Activated naive CD8-positive, alpha-beta T cell treated with anti-CD3 and anti-CD28 coated beads, Interleukin-2, amount 10 ng/mL, durations not matched to agents 7 days and 5 days (primary cell): ENCODE measurements around the gene LYRM4. TPM values are rescaled to one million over a fixed set of nuclear protein-coding genes. Genes with fewer than 3 reads are reported as not detected.

Source experiments
- ATAC-seq: fragments of 150-1000 bp; cut with Tn5 transposase; one replicate; pipeline ENCODE4 v1.10.0; 2021; ENCODE audit warnings: low read depth, moderate library complexity
- POLR2A ChIA-PET: fragments of 350-600 bp; sonication (Branson Sonifier 250); formaldehyde crosslinking; loops from one replicate; lab custom pipeline; 2021; ENCODE audit warnings: antibody characterized with exemption; lab: Charles Lee
- DNase-seq: peaks from one replicate; pipeline ENCODE4 v3.0.0; 2021
- H3K27ac Mint-ChIP-seq: one replicate; pipeline ENCODE4 v1.8.0; 2022; ENCODE audit warnings: mild to moderate bottlenecking, mixed read lengths
- H3K27me3 Mint-ChIP-seq: one replicate; pipeline ENCODE4 v1.8.0; 2022; ENCODE audit warnings: mild to moderate bottlenecking, moderate library complexity, mixed read lengths
- H3K36me3 Mint-ChIP-seq: one replicate; pipeline ENCODE4 v1.8.0; 2021; ENCODE audit warnings: mild to moderate bottlenecking, mixed read lengths
- H3K4me1 Mint-ChIP-seq: one replicate; pipeline ENCODE4 v1.8.0; 2021; ENCODE audit warnings: mixed read lengths
- H3K4me3 Mint-ChIP-seq: one replicate; pipeline ENCODE4 v1.8.0; 2022; ENCODE audit warnings: mild to moderate bottlenecking, moderate library complexity, mixed read lengths
- H3K9me3 Mint-ChIP-seq: one replicate; pipeline ENCODE4 v1.8.0; 2021; ENCODE audit warnings: mixed read lengths
- total RNA-seq, 2 experiments: library from RNA; stranded (reverse); gene quantifications; one replicate each; pipeline ENCODE4 v1.2.3, GENCODE V29; 2021

Gene LYRM4
- total RNA-seq, 2 experiments from 2014 or later, result 26.5 to 27.1 TPM

DNA sequence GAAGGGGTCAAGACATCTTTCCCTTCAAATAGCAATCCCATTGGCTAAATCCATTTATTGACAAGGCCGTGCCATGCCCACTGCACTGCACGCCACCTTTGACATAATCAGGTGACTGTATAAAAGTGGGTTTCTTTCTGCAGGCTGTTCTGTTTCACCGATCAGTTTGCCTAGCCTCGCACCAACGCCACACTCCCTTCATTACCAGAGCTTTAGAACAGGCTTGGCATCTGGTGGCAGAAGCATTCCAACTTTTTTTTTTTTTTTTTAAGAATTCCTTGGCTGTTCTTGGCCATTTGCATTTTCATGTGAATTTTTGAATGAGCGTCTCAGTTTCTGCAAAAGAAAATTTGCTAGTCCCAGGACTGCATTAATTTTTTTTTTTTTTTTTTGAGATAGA, 97.5 kb downstream of the LYRM4 start:
- ATAC-seq, result no peak
- H3K4me1 Mint-ChIP-seq, result peaks cover 9% of the 10 kb centered on the region
- H3K9me3 Mint-ChIP-seq, result no peaks in the 10 kb centered on the region
- H3K27me3 Mint-ChIP-seq, result no peaks in the 10 kb centered on the region
- POLR2A ChIA-PET, result no interaction called here
- H3K36me3 Mint-ChIP-seq, result no peaks in the 10 kb centered on the region
- no peak overlapping the region for H3K4me3 Mint-ChIP-seq
- DNase-seq, result no peak
- no peak overlapping the region for H3K27ac Mint-ChIP-seq

DNA sequence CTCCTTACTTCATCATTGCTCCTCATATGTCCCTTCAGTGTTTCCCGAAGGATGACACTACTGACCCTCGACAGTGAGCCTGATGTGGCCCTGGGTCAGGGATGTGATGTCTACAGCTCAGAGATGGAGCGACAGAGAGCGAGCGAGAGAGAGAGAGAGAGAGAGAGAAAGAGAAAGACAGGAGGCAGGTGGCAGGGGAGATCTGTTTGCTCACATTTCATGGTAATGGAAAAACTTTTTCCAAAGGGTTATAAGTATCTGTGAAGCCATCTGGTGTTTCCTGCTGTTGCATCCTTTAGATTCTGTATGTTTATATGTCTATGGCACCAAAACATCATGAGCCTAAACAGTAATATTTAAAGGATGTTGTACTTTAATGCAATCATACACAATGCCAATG, 98.4 kb downstream of the LYRM4 start:
- Mint-ChIP-seq H3K4me3 (no peak overlapping the region), H3K9me3 (no peaks in the 10 kb centered on the region)
- ATAC-seq, result no peak

GRCh38 chr6:5160206-5160605, 100.5 kb downstream of the LYRM4 start:
- H3K27ac Mint-ChIP-seq, result no peak overlapping the region
- no peak overlapping the region for H3K4me3 Mint-ChIP-seq
- H3K4me1 Mint-ChIP-seq, result peaks cover 9% of the 10 kb centered on the region
- DNase-seq (no peak), ATAC-seq (no peak)
- POLR2A ChIA-PET, result interaction anchor here (0.6 kb wide), 1 partner anchor 123 kb away, joined by 5 read pairs; no protein-coding TSS in a partner anchor
- no peaks in the 10 kb centered on the region for H3K27me3 Mint-ChIP-seq
- H3K36me3 Mint-ChIP-seq, result no peaks in the 10 kb centered on the region
- no peaks in the 10 kb centered on the region for H3K9me3 Mint-ChIP-seq

More for the DNA sequence above, 98.4 kb downstream of the LYRM4 start:
- H3K36me3 Mint-ChIP-seq, result no peaks in the 10 kb centered on the region
- no peak for DNase-seq
- peak overlapping the region; percentile 66 for H3K27ac Mint-ChIP-seq
- no peaks in the 10 kb centered on the region for H3K27me3 Mint-ChIP-seq
- POLR2A ChIA-PET, result no interaction called here
- H3K4me1 Mint-ChIP-seq, result peaks cover 9% of the 10 kb centered on the region

DNA sequence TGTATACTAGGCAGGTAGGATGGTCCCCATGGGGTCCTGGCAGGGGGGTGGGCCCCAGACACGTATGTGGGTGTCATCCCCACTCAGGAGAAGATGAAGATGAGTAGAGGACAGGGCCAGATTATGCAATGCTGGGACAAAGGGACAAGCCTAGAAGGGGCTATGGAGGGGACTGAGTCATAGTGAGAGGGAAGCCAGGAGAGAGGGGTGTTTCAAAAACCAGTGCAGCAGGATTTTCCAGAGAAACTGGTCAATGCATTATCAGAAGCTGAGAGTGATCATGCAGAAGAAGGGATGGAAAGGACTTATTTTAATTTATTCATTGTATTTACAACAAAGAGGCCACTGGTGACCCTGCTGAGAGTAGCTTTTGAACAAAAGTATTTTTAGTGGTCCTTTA, 101.6 kb downstream of the LYRM4 start:
- H3K27ac Mint-ChIP-seq, result no peak overlapping the region
- no peaks in the 10 kb centered on the region for H3K27me3 Mint-ChIP-seq
- H3K4me3 Mint-ChIP-seq, result no peak overlapping the region
- H3K4me1 Mint-ChIP-seq, result peaks cover 7% of the 10 kb centered on the region
- no peaks in the 10 kb centered on the region for H3K36me3 Mint-ChIP-seq
- DNase-seq (no peak), ATAC-seq (no peak)
- no peaks in the 10 kb centered on the region for H3K9me3 Mint-ChIP-seq
- POLR2A ChIA-PET, result no interaction called here

- no peaks in the 10 kb centered on the region for H3K27me3 Mint-ChIP-seq
- POLR2A ChIA-PET, result no interaction called here
- peaks cover 7% of the 10 kb centered on the region for H3K4me1 Mint-ChIP-seq
- ATAC-seq, result no peak
- H3K9me3 Mint-ChIP-seq, result no peaks in the 10 kb centered on the region
- H3K36me3 Mint-ChIP-seq, result no peaks in the 10 kb centered on the region
- H3K27ac Mint-ChIP-seq, result no peak overlapping the region
- no peak overlapping the region for H3K4me3 Mint-ChIP-seq
- DNase-seq, result no peak
These were observed 102.6 kb downstream of the LYRM4 start for GRCh38 chr6:5158180-5158579.

- Mint-ChIP-seq H3K9me3 (no peaks in the 10 kb centered on the region), H3K36me3 (no peaks in the 10 kb centered on the region), H3K27me3 (no peaks in the 10 kb centered on the region), H3K4me1 (peaks cover 7% of the 10 kb centered on the region), H3K27ac (no peak overlapping the region), H3K4me3 (no peak overlapping the region)
- DNase-seq (no peak), ATAC-seq (no peak)
- POLR2A ChIA-PET, result no interaction called here
These were observed 103.1 kb downstream of the LYRM4 start for GRCh38 chr6:5157621-5158138.

DNA sequence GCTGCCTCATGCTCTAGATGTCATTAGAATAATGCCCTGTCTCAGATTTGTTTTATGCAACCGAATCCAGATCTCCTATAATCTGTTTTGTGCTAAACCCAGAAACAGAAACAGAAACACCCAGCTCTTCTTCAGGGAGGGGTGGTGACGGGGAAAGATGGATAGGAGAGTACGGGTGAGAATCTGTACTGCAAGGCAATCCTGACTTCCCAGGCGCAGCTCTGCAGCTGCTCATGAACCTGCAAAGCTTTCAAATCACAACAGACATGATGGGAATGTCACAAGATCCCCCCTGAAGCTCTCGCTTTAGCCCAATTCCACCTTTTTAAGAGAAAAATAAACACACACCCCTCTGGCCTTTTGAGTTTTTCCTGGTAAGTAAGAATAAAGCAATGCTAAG, 104.1 kb downstream of the LYRM4 start:
- Mint-ChIP-seq H3K27ac (no peak overlapping the region), H3K4me3 (no peak overlapping the region), H3K27me3 (no peaks in the 10 kb centered on the region), H3K9me3 (no peaks in the 10 kb centered on the region), H3K36me3 (no peaks in the 10 kb centered on the region), H3K4me1 (peaks cover 7% of the 10 kb centered on the region)
- ATAC-seq (no peak), DNase-seq (no peak)
- POLR2A ChIA-PET, result no interaction called here

- ATAC-seq (no peak), DNase-seq (no peak)
- POLR2A ChIA-PET, result no interaction called here
- H3K27me3 Mint-ChIP-seq, result no peaks in the 10 kb centered on the region
- no peaks in the 10 kb centered on the region for H3K9me3 Mint-ChIP-seq
- H3K4me1 Mint-ChIP-seq, result peaks cover 7% of the 10 kb centered on the region
- no peaks in the 10 kb centered on the region for H3K36me3 Mint-ChIP-seq
- H3K4me3 Mint-ChIP-seq, result no peak overlapping the region
- H3K27ac Mint-ChIP-seq, result no peak overlapping the region
These were observed 104.8 kb downstream of the LYRM4 start for GRCh38 chr6:5155906-5156305.

GRCh38 chr6:5153186-5153585, 107.6 kb downstream of the LYRM4 start:
- no peaks in the 10 kb centered on the region for H3K36me3 Mint-ChIP-seq
- no peaks in the 10 kb centered on the region for H3K4me1 Mint-ChIP-seq
- no peak overlapping the region for H3K4me3 Mint-ChIP-seq
- no peak overlapping the region for H3K27ac Mint-ChIP-seq
- no peak for DNase-seq
- POLR2A ChIA-PET, result no interaction called here
- H3K27me3 Mint-ChIP-seq, result no peaks in the 10 kb centered on the region
- ATAC-seq, result no peak
- no peaks in the 10 kb centered on the region for H3K9me3 Mint-ChIP-seq

- ATAC-seq (no peak), DNase-seq (no peak)
- Mint-ChIP-seq H3K27ac (no peak overlapping the region), H3K4me3 (no peak overlapping the region), H3K4me1 (no peaks in the 10 kb centered on the region), H3K36me3 (no peaks in the 10 kb centered on the region), H3K9me3 (no peaks in the 10 kb centered on the region), H3K27me3 (no peaks in the 10 kb centered on the region)
- POLR2A ChIA-PET, result no interaction called here
These were observed 108.3 kb downstream of the LYRM4 start for GRCh38 chr6:5152460-5152859.

DNA sequence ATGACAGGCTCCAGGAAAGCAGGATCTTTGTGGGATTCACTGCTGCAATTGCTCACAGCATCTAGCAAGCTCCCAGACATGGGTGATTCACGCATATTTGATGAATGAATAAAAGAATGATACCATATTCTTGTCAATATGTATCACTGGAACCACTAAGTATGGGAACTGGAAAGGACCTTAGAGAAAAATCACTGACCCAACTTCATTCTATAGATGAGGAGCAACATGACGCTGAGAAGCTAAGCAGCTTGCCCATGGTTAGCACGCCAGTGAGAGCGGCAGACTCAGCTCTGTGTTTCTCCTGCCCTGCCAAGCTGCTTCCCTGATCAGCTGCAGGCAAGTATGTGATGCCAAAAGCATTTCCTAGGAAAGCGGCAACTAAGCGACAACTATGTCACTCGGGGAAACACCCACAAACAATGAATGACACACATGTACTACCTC, 108.8 kb downstream of the LYRM4 start:
- DNase-seq, result no peak
- no peak overlapping the region for H3K27ac Mint-ChIP-seq
- H3K4me1 Mint-ChIP-seq, result no peaks in the 10 kb centered on the region
- no peaks in the 10 kb centered on the region for H3K27me3 Mint-ChIP-seq
- ATAC-seq, result no peak
- no peaks in the 10 kb centered on the region for H3K9me3 Mint-ChIP-seq
- H3K4me3 Mint-ChIP-seq, result no peak overlapping the region
- no peaks in the 10 kb centered on the region for H3K36me3 Mint-ChIP-seq
- POLR2A ChIA-PET, result no interaction called here

DNA sequence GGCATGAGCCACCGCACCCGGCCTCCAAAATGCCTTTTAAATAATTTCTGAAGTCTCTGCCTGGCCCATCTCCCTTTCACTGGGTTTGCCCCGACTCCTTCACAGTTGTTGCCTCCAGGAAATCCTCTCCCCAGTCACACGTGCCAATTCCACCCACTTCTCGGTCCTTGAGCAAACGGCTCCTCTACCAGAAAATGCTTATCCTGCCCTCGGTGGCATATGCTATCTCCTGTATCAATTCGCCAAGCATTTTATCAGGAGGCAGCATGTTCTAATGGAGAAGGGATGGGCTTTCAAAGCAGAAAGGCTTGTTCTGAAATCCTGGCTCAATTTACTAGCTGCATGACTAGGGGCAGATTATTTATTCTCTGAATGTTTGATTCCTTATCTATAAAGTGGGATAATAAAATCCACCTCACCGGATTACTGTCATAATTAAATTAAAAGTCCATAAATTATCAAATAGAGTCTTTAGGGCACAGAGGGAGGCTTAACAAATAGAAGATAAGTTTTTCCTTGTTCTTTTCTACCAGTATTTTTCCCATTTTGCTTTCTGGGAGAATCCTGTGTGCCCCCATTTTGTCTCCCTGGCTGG, 109.3 kb downstream of the LYRM4 start:
- no peak for ATAC-seq
- Mint-ChIP-seq H3K9me3 (no peaks in the 10 kb centered on the region), H3K27ac (no peak overlapping the region), H3K36me3 (no peaks in the 10 kb centered on the region), H3K4me1 (no peaks in the 10 kb centered on the region), H3K4me3 (no peak overlapping the region), H3K27me3 (no peaks in the 10 kb centered on the region)
- POLR2A ChIA-PET, result no interaction called here
- DNase-seq, result no peak

GRCh38 chr6:5150551-5151075, 110.1 kb downstream of the LYRM4 start:
- no peaks in the 10 kb centered on the region for H3K27me3 Mint-ChIP-seq
- no peaks in the 10 kb centered on the region for H3K9me3 Mint-ChIP-seq
- no peak overlapping the region for H3K27ac Mint-ChIP-seq
- ATAC-seq (no peak), DNase-seq (no peak)
- H3K4me1 Mint-ChIP-seq, result no peaks in the 10 kb centered on the region
- H3K36me3 Mint-ChIP-seq, result no peaks in the 10 kb centered on the region
- POLR2A ChIA-PET, result no interaction called here
- no peak overlapping the region for H3K4me3 Mint-ChIP-seq

DNA sequence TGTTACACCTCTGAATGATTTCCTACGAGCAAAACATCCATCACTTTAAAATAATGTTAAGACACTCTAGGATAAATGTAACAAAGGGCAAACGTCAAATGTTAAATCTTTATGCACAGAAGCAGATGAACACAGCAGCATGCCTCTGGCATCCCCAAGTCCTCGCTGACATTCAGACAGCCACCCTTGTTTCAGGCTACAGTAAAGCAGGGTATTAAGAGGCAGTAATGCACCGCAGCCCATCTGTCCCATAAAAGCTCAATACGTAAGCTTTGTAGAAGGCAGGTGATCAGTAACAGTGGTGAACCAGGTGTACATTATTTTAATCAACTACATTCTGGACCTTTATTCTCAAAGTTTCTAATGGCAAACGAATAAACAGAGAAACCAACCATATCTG, 110.9 kb downstream of the LYRM4 start:
- no peaks in the 10 kb centered on the region for H3K36me3 Mint-ChIP-seq
- DNase-seq (no peak), ATAC-seq (no peak)
- H3K4me1 Mint-ChIP-seq, result no peaks in the 10 kb centered on the region
- H3K9me3 Mint-ChIP-seq, result no peaks in the 10 kb centered on the region
- POLR2A ChIA-PET, result no interaction called here
- H3K27ac Mint-ChIP-seq, result no peak overlapping the region
- no peaks in the 10 kb centered on the region for H3K27me3 Mint-ChIP-seq
- H3K4me3 Mint-ChIP-seq, result no peak overlapping the region
